ENCODE data around the gene SLFN5.
"Not testable (repeated sequence)": the region's sequence is repeated elsewhere in the genome, so short reads cannot be mapped to it uniquely, and the experiment has no call there.

DNA sequence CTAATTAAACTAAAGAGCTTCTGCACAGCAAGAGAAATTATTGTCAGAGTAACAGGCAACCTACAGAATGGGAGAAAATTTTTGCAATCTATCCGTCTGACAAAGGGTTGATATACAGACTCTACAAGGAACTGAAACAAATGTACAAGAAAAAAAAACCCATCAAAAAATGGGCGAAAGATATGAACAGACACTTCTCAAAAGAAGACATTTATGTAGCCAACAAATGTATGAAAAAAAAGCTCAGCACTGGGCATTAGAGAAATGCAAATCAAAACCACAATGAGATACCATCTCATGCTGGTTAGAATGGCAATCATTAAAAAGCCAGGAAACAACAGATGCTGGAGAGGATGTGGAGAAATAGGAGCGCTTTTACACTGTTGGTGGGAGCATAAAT, 66.5 kb downstream of the SLFN5 start:
- TF ChIP-seq, protein P1, sequence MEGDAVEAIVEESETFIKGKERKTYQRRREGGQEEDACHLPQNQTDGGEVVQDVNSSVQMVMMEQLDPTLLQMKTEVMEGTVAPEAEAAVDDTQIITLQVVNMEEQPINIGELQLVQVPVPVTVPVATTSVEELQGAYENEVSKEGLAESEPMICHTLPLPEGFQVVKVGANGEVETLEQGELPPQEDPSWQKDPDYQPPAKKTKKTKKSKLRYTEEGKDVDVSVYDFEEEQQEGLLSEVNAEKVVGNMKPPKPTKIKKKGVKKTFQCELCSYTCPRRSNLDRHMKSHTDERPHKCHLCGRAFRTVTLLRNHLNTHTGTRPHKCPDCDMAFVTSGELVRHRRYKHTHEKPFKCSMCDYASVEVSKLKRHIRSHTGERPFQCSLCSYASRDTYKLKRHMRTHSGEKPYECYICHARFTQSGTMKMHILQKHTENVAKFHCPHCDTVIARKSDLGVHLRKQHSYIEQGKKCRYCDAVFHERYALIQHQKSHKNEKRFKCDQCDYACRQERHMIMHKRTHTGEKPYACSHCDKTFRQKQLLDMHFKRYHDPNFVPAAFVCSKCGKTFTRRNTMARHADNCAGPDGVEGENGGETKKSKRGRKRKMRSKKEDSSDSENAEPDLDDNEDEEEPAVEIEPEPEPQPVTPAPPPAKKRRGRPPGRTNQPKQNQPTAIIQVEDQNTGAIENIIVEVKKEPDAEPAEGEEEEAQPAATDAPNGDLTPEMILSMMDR (IDR thresholded peaks at IDR 0.05 in 8 of 11, conservative IDR thresholded peaks at IDR 0.05 in 3 of 11): not testable (repeated sequence)
- TF ChIP-seq POLR2A (IDR thresholded peaks at IDR 0.05): not testable (repeated sequence)

Data from spleen (tissue), 7 donors.